Myocyte (in vitro differentiated cells): ENCODE data around the gene PRPS1. TPM values are rescaled to one million over a fixed set of nuclear protein-coding genes. Genes with fewer than 3 reads are reported as not detected.
A peak's percentile ranks its signal among the peaks of the same experiment; 100 is the strongest.
"Not testable (repeated sequence)": the region's sequence is repeated elsewhere in the genome, so short reads cannot be mapped to it uniquely, and the experiment has no call there.

ENCODE experiments used
- DNase-seq: peaks from one replicate; pipeline ENCODE4 v3.0.0-alpha.2; 2012; ENCODE audit warnings: low read depth
- total RNA-seq: library from RNA; depleted of rRNA; stranded (reverse); fragments of >200 nt; gene quantifications from 2 replicates; pipeline ENCODE4 v1.2.3, GENCODE V29; 2014

Gene PRPS1
- total RNA-seq, 1 donor from 2014 or later = 51.6 TPM

- DNase-seq = peak; percentile 27
Observed at GRCh38 chrX:107629540-107629909, 1.2 kb downstream of the PRPS1 start.

GRCh38 chrX:107630031-107630689 lies 1.9 kb downstream of the PRPS1 start:
- DNase-seq = no peak

GRCh38 chrX:107632346-107632745 lies 4.0 kb downstream of the PRPS1 start:
- peak; percentile 37 for DNase-seq

GRCh38 chrX:107646735-107647134 lies 18.4 kb downstream of the PRPS1 start:
- DNase-seq = no peak

GRCh38 chrX:107648332-107648731 lies 20.0 kb downstream of the PRPS1 start:
- no peak for DNase-seq

- DNase-seq = no peak
Observed at GRCh38 chrX:107654566-107654871, 26.2 kb downstream of the PRPS1 start.

- peak; percentile 82 for DNase-seq
Observed at GRCh38 chrX:107654872-107655761, 26.8 kb downstream of the PRPS1 start.

GRCh38 chrX:107656978-107657377 lies 28.7 kb downstream of the PRPS1 start:
- no peak for DNase-seq

GRCh38 chrX:107658660-107659059 lies 30.4 kb downstream of the PRPS1 start:
- no peak for DNase-seq

GRCh38 chrX:107659286-107659685 lies 31.0 kb downstream of the PRPS1 start:
- DNase-seq = no peak

GRCh38 chrX:107659768-107660167 lies 31.5 kb downstream of the PRPS1 start:
- peak; percentile 53 for DNase-seq

GRCh38 chrX:107662145-107662544 lies 33.8 kb downstream of the PRPS1 start:
- no peak for DNase-seq

- no peak for DNase-seq
Observed at GRCh38 chrX:107662824-107663223, 34.5 kb downstream of the PRPS1 start.

- DNase-seq = no peak
Observed at GRCh38 chrX:107666931-107667330, 38.6 kb downstream of the PRPS1 start.

- no peak for DNase-seq
Observed at GRCh38 chrX:107667426-107667825, 39.1 kb downstream of the PRPS1 start.

GRCh38 chrX:107668710-107669109 lies 40.4 kb downstream of the PRPS1 start:
- not testable (repeated sequence) for DNase-seq

GRCh38 chrX:107669261-107669660 lies 41.0 kb downstream of the PRPS1 start:
- DNase-seq = no peak

GRCh38 chrX:107669885-107670628 lies 41.7 kb downstream of the PRPS1 start:
- peak; percentile 56 for DNase-seq

GRCh38 chrX:107671256-107671655 lies 42.9 kb downstream of the PRPS1 start:
- not testable (repeated sequence) for DNase-seq

- peak; percentile 59 for DNase-seq
Observed at GRCh38 chrX:107672955-107673378, 44.7 kb downstream of the PRPS1 start.

GRCh38 chrX:107673431-107673830 lies 45.1 kb downstream of the PRPS1 start:
- no peak for DNase-seq

- peak; percentile 75 for DNase-seq
Observed at GRCh38 chrX:107673933-107674479, 45.7 kb downstream of the PRPS1 start.
